LNCAP (cell line): ENCODE data around the gene ASB1.

Experiments used
- TF ChIP-seq, protein P1 (sequence below): fragments of 450-650 bp; IDR thresholded peaks from 2 replicates; pipeline ENCODE4 v1.5.1; 2017; ENCODE audit warnings: mild to moderate bottlenecking

ASB1 gene, protein sequence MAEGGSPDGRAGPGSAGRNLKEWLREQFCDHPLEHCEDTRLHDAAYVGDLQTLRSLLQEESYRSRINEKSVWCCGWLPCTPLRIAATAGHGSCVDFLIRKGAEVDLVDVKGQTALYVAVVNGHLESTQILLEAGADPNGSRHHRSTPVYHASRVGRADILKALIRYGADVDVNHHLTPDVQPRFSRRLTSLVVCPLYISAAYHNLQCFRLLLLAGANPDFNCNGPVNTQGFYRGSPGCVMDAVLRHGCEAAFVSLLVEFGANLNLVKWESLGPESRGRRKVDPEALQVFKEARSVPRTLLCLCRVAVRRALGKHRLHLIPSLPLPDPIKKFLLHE

DNA sequence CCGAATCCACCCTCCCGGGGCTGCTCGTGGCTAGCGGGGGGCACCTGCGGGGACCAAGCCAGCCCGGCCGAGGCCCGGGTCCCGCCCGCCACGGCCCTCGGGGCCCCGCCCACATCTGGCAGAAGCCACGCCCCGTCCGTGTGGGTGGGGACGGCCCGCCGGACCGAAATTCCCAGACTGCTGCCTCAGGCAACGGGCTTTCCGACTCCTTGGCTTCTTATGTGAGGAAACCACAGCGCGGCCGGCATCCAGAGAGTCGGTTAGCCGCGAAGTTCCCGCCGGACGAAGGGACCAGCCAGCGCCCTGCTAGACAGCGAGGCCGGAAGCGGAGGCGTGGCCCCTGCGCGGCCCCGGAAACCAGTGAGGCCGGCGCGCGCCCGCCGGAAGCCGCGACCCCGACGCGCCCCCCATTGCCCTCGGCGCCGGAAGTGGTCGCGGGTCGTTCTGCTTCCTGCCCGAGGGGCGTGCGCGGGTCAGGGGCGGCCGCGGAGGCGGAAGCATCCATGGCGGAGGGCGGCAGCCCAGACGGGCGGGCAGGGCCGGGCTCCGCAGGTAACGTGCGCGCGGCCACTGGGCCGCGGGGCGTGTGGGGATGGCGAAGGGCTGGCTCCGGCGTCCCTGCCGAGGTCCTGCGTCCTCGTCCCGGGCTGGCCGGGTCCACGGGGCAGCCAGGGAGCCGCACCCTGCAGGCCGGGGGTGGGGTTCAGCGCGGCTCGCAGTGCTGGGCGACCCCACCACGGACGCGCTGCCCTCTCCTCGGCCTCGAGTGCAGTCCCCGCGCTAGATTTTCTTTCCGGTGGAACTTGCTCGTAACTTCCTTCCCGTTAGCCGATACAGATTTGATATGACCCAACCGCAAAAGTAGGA lies at the start of gene ASB1:
Gene ASB1 (plus strand): TSS at position 360 of the 867 bp plus-strand sequence. CDS start 144 bp downstream, at position 504.
- TF ChIP-seq, protein P1, sequence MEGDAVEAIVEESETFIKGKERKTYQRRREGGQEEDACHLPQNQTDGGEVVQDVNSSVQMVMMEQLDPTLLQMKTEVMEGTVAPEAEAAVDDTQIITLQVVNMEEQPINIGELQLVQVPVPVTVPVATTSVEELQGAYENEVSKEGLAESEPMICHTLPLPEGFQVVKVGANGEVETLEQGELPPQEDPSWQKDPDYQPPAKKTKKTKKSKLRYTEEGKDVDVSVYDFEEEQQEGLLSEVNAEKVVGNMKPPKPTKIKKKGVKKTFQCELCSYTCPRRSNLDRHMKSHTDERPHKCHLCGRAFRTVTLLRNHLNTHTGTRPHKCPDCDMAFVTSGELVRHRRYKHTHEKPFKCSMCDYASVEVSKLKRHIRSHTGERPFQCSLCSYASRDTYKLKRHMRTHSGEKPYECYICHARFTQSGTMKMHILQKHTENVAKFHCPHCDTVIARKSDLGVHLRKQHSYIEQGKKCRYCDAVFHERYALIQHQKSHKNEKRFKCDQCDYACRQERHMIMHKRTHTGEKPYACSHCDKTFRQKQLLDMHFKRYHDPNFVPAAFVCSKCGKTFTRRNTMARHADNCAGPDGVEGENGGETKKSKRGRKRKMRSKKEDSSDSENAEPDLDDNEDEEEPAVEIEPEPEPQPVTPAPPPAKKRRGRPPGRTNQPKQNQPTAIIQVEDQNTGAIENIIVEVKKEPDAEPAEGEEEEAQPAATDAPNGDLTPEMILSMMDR: no peak

DNA sequence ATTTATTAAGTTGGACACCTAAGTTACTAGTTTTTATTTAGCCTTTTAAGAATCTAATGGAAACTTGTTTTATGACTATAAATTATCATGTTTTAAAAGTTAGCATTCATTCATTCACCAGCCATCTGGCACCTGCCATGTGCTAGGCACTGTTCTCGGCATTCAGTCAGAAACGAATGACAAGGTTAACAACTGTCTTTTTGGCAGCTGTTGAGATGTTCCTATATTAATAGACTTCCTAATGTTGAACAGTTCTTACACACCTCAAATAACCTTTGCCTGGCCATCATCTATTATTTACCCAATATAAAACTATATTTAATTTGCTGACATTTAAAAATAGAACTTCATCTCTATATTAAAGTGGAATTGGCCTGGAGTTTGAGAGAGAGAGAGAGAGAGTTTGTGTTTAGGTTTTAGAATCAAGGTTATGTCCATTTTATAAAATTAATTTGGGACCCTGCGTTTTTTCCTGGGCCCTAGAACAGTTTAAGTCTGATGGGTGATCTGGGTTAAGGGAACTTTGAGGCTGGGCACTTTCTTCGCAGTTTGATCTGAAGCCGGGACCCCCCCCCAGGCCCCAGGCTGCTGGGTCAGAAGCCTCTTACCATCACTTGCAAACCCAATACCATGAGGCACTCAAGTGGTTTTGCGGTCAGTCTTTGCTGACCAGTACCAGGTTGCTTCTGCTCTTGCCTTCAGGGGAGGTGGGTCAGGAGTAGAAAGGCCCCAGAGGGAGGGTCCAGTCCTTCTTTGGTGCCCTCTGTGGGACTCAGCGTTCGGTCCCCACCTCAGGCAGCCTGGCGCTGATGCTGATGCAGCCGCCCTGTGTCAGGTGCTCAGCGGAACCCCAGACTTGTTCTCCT lies 48.3 kb upstream of the ASB1 start:
- TF ChIP-seq, protein P1: no peak

DNA sequence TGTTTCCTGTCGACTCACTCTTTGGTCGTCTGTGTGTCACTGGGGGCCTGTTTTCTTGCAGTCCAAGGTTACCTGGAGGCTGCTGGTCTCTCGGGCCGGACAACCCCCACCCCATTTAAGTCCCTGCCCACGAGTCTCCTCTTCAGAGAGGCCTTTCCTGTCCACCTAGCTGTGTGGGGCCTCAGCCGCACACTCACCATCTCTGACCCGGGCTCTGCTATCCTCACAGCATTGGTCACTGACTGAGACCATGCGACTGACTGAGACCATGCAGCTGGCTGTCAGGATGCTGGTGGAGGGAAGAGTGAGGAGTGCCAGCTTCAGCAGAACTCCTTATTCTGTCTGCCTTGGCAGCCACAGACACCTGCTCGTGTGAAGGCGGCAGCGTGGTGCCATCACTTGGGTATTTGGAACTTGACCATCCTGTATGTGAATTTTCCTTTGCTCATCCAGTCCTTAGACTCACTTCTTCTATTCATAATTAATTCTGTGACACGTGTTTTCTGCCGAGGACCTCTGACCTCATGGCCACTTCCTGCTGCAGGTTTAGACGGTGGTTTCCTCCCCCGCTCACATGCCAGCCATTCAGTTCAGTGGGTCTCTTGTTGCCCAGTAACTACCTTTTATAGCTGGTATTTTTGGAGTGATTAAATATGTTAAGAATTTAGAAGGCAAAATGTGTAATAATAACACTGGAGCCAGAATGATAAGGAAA lies 47.5 kb upstream of the ASB1 start:
- TF ChIP-seq, protein P1: no peak

DNA sequence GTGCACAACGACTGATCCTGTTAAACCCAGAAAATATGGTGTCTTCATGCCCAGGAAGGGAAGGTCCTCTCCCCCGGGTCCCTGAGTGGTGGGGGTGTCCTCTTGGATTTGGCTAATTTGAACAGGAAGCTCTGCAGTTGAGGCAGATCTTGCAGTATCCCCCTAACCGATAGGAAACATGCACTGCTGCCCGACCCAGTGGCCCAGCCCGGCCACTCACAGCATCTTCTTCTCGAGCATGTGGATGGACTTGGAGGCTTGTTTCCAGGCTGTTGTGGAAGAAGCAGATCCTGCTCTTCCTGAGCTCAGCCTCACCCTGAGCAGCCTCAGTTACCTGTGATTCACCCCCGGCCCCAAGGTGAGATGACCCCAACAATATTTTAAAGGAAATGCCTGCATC lies 46.4 kb upstream of the ASB1 start:
- TF ChIP-seq, protein P1: no peak

DNA sequence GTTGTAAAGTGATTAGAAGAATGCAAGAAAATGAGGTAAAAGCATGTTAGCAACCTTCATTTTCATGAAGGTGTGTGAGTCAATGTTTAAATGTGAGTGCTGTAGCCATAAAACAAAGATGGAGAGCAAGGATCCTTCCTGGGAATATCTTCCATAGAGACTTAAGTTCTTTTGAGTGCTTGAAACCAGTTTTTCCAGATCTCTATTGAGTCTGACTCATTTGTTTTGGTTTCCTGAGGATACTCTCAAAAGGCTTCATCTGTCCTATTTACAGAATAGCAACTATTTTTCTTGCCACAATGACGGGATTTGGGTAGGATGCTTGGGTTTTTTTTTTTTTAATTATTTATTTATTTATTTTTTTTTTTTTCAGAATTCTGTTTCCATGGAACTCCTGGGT lies 45.9 kb upstream of the ASB1 start:
- TF ChIP-seq, protein P1: no peak

DNA sequence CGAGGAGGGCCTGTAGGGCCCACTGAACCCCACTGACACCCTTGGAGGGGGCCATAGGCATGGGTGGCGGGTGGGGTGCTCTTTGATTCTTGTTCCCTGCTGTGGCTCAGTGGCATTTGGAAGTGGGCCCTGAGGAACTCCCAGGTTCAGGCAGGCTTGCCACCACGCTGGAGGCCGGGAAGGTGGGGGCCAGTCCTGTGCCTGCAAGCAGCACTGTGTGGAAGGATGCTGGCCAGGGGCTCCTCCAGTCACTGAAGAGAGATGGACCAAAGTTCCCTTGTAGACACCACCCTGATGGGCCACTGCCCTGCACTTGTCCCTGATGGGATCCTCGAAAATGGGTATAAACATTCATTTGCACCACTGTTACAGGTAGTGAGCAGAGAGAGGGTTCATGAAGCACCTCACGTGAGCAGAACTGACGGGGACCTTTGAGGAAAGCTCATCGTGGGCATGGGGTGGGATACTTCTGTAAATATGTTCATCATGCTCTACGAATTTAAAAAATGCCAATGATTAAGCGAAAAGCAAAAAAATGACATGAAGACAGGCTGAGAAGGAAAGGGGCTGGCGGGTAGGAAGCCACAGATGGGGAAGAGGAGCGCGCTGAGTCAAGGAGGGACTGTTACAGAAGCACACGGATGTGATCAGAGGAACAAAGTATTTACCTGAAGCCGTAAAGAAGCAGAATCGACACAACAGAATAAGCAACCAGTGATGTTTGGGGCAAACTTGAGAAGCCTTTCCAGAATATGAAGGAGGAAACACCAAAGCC lies 45.2 kb upstream of the ASB1 start:
- TF ChIP-seq, protein P1: no peak
